Right ventricle myocardium inferior (tissue), 1 donor: ENCODE data around the gene SULT1A2. TPM values are rescaled to one million over a fixed set of nuclear protein-coding genes. Genes with fewer than 3 reads are reported as not detected.
"Not testable (repeated sequence)": the region's sequence is repeated elsewhere in the genome, so short reads cannot be mapped to it uniquely, and the experiment has no call there.

Experiments used
- ATAC-seq: fragments of 200-7000 bp; cut with Tn5 transposase; one replicate; pipeline ENCODE4 v1.9.1; 2020; ENCODE audit warnings: mild to moderate bottlenecking, moderate library complexity
- DNase-seq: peaks from one replicate; pipeline ENCODE4 v3.0.0; 2021; ENCODE audit errors: missing footprints
- intact Hi-C: fragments of 100-400 bp; cut with DNase I; formaldehyde crosslinking; loops from one replicate; pipeline ENCODE4 v1.11.0; 2022
- total RNA-seq: library from RNA; stranded (reverse); fragmentation: NEBNext Ultra II Directional; extraction: Animal tissue kit (Norgen Biotek cat#: 25700); gene quantifications from one replicate; pipeline ENCODE4 v1.2.1, GENCODE V29; 2021
- donor health status: DM: no; HTN: yes; CAD: no; lungs with severe emphysema.

SULT1A2 gene
- total RNA-seq, 1 donor from 2014 or later: 1.8 TPM

DNA sequence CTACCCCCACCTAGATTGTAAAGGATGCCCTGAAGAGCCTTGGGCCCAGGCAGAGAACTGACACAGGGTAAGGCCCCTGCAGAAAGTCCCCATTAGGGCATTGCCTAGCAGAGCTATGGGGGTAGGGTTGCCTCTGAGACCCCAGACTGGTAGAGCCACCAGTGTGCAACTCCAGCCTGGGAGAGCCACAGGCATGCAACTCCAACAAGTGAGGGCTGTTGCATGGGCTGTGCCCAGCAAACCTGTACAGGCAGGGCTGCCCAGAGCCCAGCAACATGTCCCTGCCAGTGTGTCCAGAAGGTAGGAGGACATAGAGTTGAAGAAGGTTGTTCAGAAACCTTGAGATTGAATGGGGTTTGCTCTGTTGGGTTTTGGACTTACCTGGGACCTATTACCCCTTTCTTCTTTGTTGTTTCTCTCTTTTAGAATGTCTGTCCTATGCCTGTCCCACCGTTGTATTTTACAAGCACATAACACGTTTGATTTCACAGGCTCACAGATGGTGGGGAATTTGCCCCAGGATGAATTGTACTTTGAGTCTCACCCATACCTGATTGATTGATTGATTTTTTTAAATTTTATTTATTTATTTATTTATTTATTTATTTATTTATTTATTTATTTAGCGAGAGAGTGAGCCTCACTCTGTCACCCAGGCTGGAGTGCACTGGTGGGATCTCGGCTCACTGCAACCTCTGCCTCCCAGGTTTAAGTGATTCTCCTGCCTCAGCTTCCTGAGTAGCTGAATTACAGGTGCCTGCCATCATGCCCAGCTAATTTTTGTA, 26.7 kb downstream of the SULT1A2 start:
- no peak for DNase-seq
- intact Hi-C loops: no loop called here
- ATAC-seq: no peak

DNA sequence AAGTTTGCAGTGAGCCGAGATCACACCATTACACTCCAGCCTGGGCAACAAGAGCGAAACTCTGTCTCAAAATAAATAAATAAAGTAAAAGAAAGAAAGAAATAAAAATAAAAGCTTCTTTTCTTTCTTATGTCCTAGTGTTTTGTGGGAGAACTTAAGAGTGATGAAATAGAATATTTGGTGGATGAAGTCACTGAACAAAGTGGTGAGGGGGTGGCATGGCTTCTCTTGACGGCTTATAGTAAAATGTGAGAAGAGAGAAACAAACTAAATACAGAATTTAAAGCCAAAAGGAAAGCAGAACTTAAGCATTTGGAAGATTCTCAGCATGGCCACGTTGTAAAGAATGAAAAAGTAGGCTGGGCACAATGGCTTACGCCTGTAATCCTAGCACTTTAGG, 27.8 kb downstream of the SULT1A2 start:
- DNase-seq: no peak
- intact Hi-C loops: no loop called here
- ATAC-seq: no peak

GRCh38 chr16:28567292-28567691, 29.6 kb downstream of the SULT1A2 start:
- no peak for DNase-seq
- intact Hi-C loops: no loop called here
- ATAC-seq: no peak

GRCh38 chr16:28566233-28566925, 30.5 kb downstream of the SULT1A2 start:
- intact Hi-C loops: not testable (repeated sequence)

DNA sequence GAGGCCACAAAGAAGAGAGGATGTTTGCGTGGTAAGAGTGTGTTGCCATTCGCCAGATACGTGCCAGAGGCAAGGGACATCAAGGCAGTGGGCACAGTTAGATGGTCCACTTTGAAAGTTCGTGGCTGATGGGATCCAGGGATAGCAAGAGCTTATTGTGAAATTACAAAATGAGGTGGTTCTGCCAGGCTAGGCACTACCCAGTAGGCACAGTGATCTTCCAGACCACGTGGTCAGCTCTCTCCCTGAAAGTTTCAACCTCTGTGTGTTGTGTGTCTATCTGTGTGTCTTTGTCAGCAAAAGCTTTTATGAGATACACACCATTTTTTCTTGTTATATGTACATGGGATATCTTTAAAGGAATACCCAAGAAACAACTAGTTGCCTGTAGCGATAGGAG, 33.6 kb downstream of the SULT1A2 start:
- ATAC-seq (no peak), DNase-seq (no peak)
- intact Hi-C loops: no loop called here

More at GRCh38 chr16:28566233-28566925, 30.5 kb downstream of the SULT1A2 start:
- DNase-seq, ATAC-seq: not testable (repeated sequence)

- no peak for ATAC-seq
- intact Hi-C loops: no loop called here
- DNase-seq: no peak
Observed at GRCh38 chr16:28562199-28562598, 34.7 kb downstream of the SULT1A2 start.

DNA sequence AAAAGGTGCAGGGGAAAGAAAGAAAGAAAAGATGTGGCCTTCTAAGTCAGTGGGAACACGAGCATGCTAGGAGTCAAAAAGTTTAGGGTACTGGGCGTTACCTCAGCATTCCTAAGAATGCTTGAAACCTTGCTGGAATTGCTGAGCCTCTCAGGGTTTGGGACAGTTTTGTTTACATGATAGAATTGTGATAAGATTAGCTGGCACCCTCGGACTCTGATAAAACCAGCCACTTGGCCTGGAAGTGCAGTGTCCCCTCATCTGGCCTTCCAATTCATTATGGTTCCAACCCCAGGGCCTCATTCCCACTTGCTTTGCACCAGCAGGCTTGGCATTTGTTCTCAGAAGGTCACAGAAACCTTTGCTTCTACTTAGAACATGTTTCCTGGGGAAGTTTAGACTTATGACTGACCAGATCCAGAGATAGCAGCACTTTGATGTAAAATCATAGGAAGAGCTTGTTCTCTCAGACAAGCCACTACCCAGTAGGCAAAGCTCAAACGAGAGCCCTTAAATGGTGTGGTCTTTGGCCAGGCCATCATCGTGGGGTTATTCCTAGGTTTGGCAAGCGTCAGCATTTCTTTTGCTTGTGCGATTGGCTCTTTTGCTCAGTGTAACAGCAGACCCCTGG, 35.2 kb downstream of the SULT1A2 start:
- no peak for ATAC-seq
- no peak for DNase-seq
- intact Hi-C loops: no loop called here

GRCh38 chr16:28558456-28558855, 38.4 kb downstream of the SULT1A2 start:
- DNase-seq: no peak
- no peak for ATAC-seq
- intact Hi-C loops: loop anchor here (10.0 kb wide), 1 partner anchor 64 kb away; the partner anchor contains the start of genes APOBR and CLN3

DNA sequence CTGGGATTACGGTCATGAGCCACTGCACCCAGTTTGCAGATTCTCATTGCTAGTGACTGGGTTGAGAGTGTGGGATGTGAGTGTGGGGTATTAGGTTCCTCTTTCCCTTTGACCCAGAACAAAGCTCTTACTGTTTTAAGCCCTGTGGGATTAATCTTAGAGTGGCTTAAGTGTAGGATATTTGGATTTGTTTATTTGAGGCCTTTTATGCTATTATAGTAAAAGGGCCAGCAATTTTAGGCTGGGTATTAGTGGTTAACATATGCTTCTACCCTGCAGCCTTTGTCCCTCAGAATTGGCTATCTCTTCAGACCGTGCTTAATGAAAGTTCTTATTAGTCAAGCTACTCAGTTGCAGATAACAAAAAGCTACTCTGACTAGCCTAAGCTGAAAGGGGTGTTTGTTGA, 39.9 kb downstream of the SULT1A2 start:
- DNase-seq: no peak
- ATAC-seq: no peak
- intact Hi-C loops: loop anchor here (10.0 kb wide), 1 partner anchor 62 kb away; the partner anchor contains the start of genes APOBR and CLN3

DNA sequence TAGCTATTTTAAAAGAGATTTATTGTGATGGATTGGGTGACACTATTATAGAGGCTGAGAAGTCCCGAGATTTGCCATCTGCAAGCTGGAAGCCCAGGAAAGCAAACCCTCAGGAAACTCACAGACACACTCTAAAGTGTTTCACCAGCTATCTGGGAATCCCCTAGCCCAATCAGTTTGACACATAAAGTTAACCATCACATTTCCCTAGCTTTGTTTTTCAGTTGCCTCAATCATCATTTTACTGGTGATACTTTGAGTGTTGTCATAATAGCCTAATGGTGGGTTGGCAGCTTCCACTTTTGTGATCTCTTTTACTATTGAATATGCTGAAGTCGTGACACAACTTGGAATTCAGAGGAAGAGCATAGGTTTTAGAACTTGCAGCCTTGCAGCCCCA, 41.3 kb downstream of the SULT1A2 start:
- intact Hi-C loops: loop anchor here (10.0 kb wide), 1 partner anchor 61 kb away; the partner anchor contains the start of genes APOBR and CLN3
- ATAC-seq (no peak), DNase-seq (no peak)

- intact Hi-C loops: loop anchor here (10.0 kb wide), 1 partner anchor 60 kb away; the partner anchor contains the start of genes APOBR and CLN3
Observed at GRCh38 chr16:28554634-28555423, 42.0 kb downstream of the SULT1A2 start.

GRCh38 chr16:28553776-28554633, 42.8 kb downstream of the SULT1A2 start, which contains the start of gene SGF29:
Gene SGF29 (plus strand): TSS chr16:28553920. CDS start chr16:28581070, 27,150 bp downstream.
- ATAC-seq: peak; percentile 96
- intact Hi-C loops: loop anchor here (10.0 kb wide), 1 partner anchor 59 kb away; the partner anchor contains the start of genes APOBR and CLN3
- DNase-seq: peak; percentile 94

More at GRCh38 chr16:28554634-28555423, 42.0 kb downstream of the SULT1A2 start:
- DNase-seq: no peak
- ATAC-seq: no peak

- DNase-seq: no peak
- ATAC-seq: no peak
- intact Hi-C loops: no loop called here
Observed at GRCh38 chr16:28549301-28549899, 47.5 kb downstream of the SULT1A2 start.

DNA sequence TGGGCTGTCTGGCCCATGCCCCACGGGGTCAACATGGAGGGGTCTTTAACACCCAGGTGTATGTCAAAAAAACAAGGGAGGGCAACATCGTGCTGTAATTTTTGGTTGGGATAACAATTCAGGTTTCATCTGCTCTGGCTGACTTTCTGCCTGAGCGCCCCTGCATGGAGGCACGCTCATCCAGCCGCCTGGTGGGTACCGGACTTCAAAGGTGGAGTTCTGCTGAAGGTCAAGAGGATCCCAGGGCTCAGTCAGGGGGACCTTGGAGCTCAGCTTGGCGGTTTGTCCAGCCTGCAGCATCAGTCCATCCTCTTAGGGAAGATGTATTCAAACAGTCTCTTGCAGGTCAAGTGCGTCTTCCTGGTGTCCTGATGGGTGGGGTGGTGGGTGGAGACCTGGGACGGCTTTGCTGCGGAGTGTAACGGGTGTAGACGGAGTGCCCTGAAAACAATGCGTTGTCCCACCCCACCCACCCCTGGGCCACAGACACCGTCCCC, 48.5 kb downstream of the SULT1A2 start:
- intact Hi-C loops: no loop called here
- no peak for DNase-seq
- ATAC-seq: no peak

DNA sequence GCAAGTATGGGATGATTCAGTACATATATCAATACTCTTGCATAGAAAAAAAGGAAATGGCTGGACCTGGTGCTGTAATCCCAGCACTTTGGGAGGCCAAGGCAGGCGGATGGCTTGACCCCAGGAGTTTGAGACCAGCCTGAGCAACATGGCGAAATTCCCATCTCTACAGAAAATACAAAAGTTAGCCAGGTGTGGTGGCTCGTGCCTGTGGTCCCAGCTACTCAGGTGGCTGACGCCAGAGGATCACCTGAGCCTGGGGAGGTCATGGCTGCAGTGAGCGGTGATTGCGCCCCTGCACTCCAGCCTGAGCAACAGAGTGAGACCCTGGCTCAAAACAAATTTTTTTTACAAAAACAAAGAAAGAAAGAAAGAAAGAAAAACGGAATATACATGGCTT, 50.2 kb downstream of the SULT1A2 start:
- intact Hi-C loops: no loop called here
- no peak for DNase-seq
- ATAC-seq: no peak

DNA sequence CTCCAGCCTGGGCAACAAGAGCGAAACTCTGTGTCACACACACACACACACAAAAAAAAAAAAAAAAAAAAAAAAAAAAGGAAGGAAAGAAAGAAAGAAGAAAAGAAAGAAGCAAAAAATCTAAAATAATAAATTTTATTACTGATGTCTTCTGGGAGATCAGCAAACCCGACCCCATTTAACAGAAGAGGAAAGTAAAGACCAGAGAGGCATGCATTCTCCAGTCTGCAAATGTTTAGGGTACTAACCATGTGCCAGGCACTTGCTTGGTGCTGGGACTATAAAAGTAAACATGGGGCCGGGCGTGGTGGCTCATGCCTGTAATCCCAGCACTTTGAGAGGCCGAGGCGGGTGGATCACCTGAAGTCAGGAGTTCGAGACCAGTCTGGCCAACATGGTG, 50.9 kb downstream of the SULT1A2 start:
- intact Hi-C loops, ATAC-seq, DNase-seq: not testable (repeated sequence)

- ATAC-seq (no peak), DNase-seq (no peak)
- intact Hi-C loops: no loop called here
Observed at GRCh38 chr16:28544998-28545397, 51.9 kb downstream of the SULT1A2 start.
